ENCODE measurements around the gene BCAR3. TPM values are rescaled to one million over a fixed set of nuclear protein-coding genes. Genes with fewer than 3 reads are reported as not detected.

Gene BCAR3
- total RNA-seq = 10 to 100 TPM; 32.7 to 48.7 TPM
- 23.9 TPM for polyA plus RNA-seq (2013, experiment 1 of 2)
- 30.7 TPM for polyA plus RNA-seq (2013, experiment 2 of 2)
- long read RNA-seq, experiment 1, transcript BCAR3-201 (12 exons, 3,171 nt) = major isoform, 5 of 17 reads
- long read RNA-seq, experiment 1, partial matches to known transcripts = 8 of 17 reads
- long read RNA-seq, experiment 1, other reads (novel, unspliced or antisense) = 4 of 17 reads
- long read RNA-seq, experiment 2, transcript BCAR3-201 (12 exons, 3,171 nt) = major isoform, 43 of 73 reads
- long read RNA-seq, experiment 2, partial matches to known transcripts = 8 of 73 reads
- long read RNA-seq, experiment 2, other reads (novel, unspliced or antisense) = 22 of 73 reads
- long read RNA-seq, experiment 3, transcript BCAR3-201 (12 exons, 3,171 nt) = major isoform, 64 of 116 reads
- long read RNA-seq, experiment 3, transcript BCAR3-204 (10 exons, 2,827 nt) = minor isoform, 7 of 116 reads
- long read RNA-seq, experiment 3, partial matches to known transcripts = 16 of 116 reads
- long read RNA-seq, experiment 3, other reads (novel, unspliced or antisense) = 23 of 116 reads
- long read RNA-seq, experiment 4, partial matches to known transcripts = 14 of 14 reads
- long read RNA-seq, experiment 4, other reads (novel, unspliced or antisense) = 0 of 14 reads

GRCh38 chr1:93681101-93681988 lies at the start of gene BCAR3:
Gene BCAR3, minus strand, starts transcription at chr1:93681837. Its CDS starts 6,907 bp downstream, at chr1:93674930.
- Mint-ChIP-seq H3K4me1 (peaks cover 42% of the 10 kb centered on the region), H3K36me3 (ENCODE audit: low read depth) (peaks cover 11% of the 10 kb centered on the region)
- peak within 1 kb of the TSS; percentile 96 for H3K4me3 ChIP-seq (ENCODE audit: low read length)

GRCh38 chr1:93730621-93731020 lies 49.0 kb upstream of the BCAR3 start:
- Histone ChIP-seq H3K27me3 (ENCODE audit: control insufficient read depth, insufficient read depth, low read length, poor library complexity, severe bottlenecking) (no peaks in the 10 kb centered on the region), H3K9ac (ENCODE audit: extremely low read depth, low read length, poor library complexity, severe bottlenecking) (no peak overlapping the region), H3K4me3 (ENCODE audit: low read length) (no peak overlapping the region), H3K36me3 (ENCODE audit: control insufficient read depth, insufficient read depth, low read length) (no peaks in the 10 kb centered on the region), H3K27ac (ENCODE audit: low read depth, low read length) (no peak overlapping the region), H3K4me1 (ENCODE audit: control insufficient read depth, insufficient read depth, low read length) (no peaks in the 10 kb centered on the region), H3K9me3 (ENCODE audit: control insufficient read depth, low read length) (no peaks in the 10 kb centered on the region)
- H3K27ac Mint-ChIP-seq = no peak overlapping the region
- H3K27me3 Mint-ChIP-seq (ENCODE audit: insufficient read depth) = no peaks in the 10 kb centered on the region
- no peaks in the 10 kb centered on the region for H3K9me3 Mint-ChIP-seq
- DNase-seq = no peak
- no peaks in the 10 kb centered on the region for H3K36me3 Mint-ChIP-seq (ENCODE audit: low read depth)
- WGBS, 2 experiments (ENCODE audit: insufficient coverage in 1 of 2, insufficient read length in 1 of 2) = 92 to 100% methylated on average over 2 of the region's 2 CpGs
- TF ChIP-seq CTCF (conservative IDR thresholded peaks at IDR 0.05) = no peak
- H3K4me1 Mint-ChIP-seq = peaks cover 29% of the 10 kb centered on the region
- no peak overlapping the region for H3K4me3 Mint-ChIP-seq

More at GRCh38 chr1:93681101-93681988, at the start of gene BCAR3:
- Histone ChIP-seq H3K9me3 (ENCODE audit: control insufficient read depth, low read length) (no peaks in the 10 kb centered on the region), H3K9ac (ENCODE audit: extremely low read depth, low read length, poor library complexity, severe bottlenecking) (peak within 1 kb of the TSS; percentile 80), H3K27me3 (ENCODE audit: control insufficient read depth, insufficient read depth, low read length, poor library complexity, severe bottlenecking) (no peaks in the 10 kb centered on the region), H3K4me1 (ENCODE audit: control insufficient read depth, insufficient read depth, low read length) (peaks cover 9% of the 10 kb centered on the region), H3K27ac (ENCODE audit: low read depth, low read length) (peak within 1 kb of the TSS; percentile 76), H3K36me3 (ENCODE audit: control insufficient read depth, insufficient read depth, low read length) (peaks cover 27% of the 10 kb centered on the region)
- TF ChIP-seq CTCF (conservative IDR thresholded peaks at IDR 0.05) = peak; percentile 52
- 0 to 1% methylated on average over 28 to 105 of the region's 105 CpGs for WGBS, 2 experiments (ENCODE audit: insufficient coverage in 1 of 2, insufficient read length in 1 of 2)
- H3K4me3 Mint-ChIP-seq = peak within 1 kb of the TSS; percentile 82
- peaks cover 4% of the 10 kb centered on the region for H3K27me3 Mint-ChIP-seq (ENCODE audit: insufficient read depth)
- peak within 1 kb of the TSS; percentile 94 for H3K27ac Mint-ChIP-seq
- no peaks in the 10 kb centered on the region for H3K9me3 Mint-ChIP-seq
- DNase-seq = peak; percentile 93

- H3K27me3 Mint-ChIP-seq (ENCODE audit: insufficient read depth) = no peaks in the 10 kb centered on the region
These were observed 48.3 kb upstream of the BCAR3 start for GRCh38 chr1:93729906-93730305.

More at GRCh38 chr1:93729906-93730305, 48.3 kb upstream of the BCAR3 start:
- H3K9me3 Mint-ChIP-seq = no peaks in the 10 kb centered on the region
- no peaks in the 10 kb centered on the region for H3K27me3 ChIP-seq (ENCODE audit: control insufficient read depth, insufficient read depth, low read length, poor library complexity, severe bottlenecking)
- TF ChIP-seq CTCF (conservative IDR thresholded peaks at IDR 0.05) = no peak
- H3K4me3 ChIP-seq (ENCODE audit: low read length) = no peak overlapping the region
- H3K4me1 ChIP-seq (ENCODE audit: control insufficient read depth, insufficient read depth, low read length) = no peaks in the 10 kb centered on the region
- no peaks in the 10 kb centered on the region for H3K36me3 ChIP-seq (ENCODE audit: control insufficient read depth, insufficient read depth, low read length)
- H3K36me3 Mint-ChIP-seq (ENCODE audit: low read depth) = no peaks in the 10 kb centered on the region
- H3K9ac ChIP-seq (ENCODE audit: extremely low read depth, low read length, poor library complexity, severe bottlenecking) = no peak overlapping the region
- H3K4me3 Mint-ChIP-seq = no peak overlapping the region
- no peak overlapping the region for H3K27ac ChIP-seq (ENCODE audit: low read depth, low read length)
- H3K27ac Mint-ChIP-seq = no peak overlapping the region
- no peak for DNase-seq
- H3K9me3 ChIP-seq (ENCODE audit: control insufficient read depth, low read length) = no peaks in the 10 kb centered on the region
- H3K4me1 Mint-ChIP-seq = peaks cover 29% of the 10 kb centered on the region
- WGBS, 2 experiments (ENCODE audit: insufficient coverage in 1 of 2, insufficient read length in 1 of 2) = 82 to 90% methylated on average over 2 to 4 of the region's 4 CpGs
